Astrocyte (in vitro differentiated cells and primary cell): ENCODE results near the gene ANKLE1.

Experiments
- EZH2 ChIP-seq: IDR thresholded peaks from 2 replicates; pipeline ENCODE4 v1.6.1; 2012; ENCODE audit warnings: mild to moderate bottlenecking, low read length, inconsistent platforms; ENCODE audit not compliant: insufficient read depth
- TF ChIP-seq, protein P1 (sequence below): IDR thresholded peaks from 2 replicates; pipeline ENCODE4 v1.5.1; 2011; ENCODE audit warnings: low read depth, mild to moderate bottlenecking, inconsistent platforms, low read length, moderate library complexity; ENCODE audit not compliant: insufficient read depth

GRCh38 chr19:17321655-17322489, 40.2 kb downstream of the ANKLE1 start:
- TF ChIP-seq, protein P1, sequence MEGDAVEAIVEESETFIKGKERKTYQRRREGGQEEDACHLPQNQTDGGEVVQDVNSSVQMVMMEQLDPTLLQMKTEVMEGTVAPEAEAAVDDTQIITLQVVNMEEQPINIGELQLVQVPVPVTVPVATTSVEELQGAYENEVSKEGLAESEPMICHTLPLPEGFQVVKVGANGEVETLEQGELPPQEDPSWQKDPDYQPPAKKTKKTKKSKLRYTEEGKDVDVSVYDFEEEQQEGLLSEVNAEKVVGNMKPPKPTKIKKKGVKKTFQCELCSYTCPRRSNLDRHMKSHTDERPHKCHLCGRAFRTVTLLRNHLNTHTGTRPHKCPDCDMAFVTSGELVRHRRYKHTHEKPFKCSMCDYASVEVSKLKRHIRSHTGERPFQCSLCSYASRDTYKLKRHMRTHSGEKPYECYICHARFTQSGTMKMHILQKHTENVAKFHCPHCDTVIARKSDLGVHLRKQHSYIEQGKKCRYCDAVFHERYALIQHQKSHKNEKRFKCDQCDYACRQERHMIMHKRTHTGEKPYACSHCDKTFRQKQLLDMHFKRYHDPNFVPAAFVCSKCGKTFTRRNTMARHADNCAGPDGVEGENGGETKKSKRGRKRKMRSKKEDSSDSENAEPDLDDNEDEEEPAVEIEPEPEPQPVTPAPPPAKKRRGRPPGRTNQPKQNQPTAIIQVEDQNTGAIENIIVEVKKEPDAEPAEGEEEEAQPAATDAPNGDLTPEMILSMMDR = no peak
- no peak for TF ChIP-seq EZH2
